ENCODE data around the gene SERPINB12.

The SERPINB12 gene, protein sequence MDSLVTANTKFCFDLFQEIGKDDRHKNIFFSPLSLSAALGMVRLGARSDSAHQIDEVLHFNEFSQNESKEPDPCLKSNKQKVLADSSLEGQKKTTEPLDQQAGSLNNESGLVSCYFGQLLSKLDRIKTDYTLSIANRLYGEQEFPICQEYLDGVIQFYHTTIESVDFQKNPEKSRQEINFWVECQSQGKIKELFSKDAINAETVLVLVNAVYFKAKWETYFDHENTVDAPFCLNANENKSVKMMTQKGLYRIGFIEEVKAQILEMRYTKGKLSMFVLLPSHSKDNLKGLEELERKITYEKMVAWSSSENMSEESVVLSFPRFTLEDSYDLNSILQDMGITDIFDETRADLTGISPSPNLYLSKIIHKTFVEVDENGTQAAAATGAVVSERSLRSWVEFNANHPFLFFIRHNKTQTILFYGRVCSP

DNA sequence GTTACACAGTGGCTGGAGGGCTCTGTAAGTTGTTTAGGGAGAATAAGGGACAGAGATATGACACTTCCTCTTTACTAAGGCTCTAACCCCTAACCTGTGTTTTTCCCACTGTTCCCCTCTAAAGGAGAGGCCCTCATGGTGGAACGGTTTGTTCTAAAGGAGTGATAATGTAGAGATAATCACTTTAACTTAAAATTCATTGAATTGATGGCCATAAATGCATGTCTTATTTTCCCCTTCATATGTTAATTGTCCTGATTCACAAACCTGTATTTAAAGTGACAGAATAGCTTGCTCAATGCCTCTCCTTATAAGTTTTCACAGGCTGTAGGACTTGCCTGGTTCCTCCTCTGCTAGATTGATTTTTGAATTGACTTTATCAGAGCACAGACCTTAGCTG, at the start of gene SERPINB12:
TSS of gene SERPINB12 (plus strand) at position 301 of the 400 bp plus-strand sequence. CDS start 13,791 bp downstream, outside the sequence.
- no peak for DNase-seq

DNA sequence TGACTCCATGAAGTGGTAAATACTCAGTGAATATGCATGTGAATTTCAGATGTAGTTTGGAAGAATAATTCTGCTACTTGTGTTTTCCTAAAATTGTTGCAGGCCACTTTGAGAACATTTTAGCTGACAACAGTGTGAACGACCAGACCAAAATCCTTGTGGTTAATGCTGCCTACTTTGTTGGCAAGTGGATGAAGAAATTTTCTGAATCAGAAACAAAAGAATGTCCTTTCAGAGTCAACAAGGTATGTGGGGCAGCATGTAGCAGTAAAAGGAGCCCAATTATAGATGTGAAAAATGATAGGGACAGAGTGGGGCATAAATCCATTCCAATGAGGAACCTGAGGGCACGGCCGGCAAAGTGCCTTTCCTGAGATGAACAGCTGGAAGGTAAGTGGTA, 49.3 kb upstream of the SERPINB12 start:
- DNase-seq = no peak

DNA sequence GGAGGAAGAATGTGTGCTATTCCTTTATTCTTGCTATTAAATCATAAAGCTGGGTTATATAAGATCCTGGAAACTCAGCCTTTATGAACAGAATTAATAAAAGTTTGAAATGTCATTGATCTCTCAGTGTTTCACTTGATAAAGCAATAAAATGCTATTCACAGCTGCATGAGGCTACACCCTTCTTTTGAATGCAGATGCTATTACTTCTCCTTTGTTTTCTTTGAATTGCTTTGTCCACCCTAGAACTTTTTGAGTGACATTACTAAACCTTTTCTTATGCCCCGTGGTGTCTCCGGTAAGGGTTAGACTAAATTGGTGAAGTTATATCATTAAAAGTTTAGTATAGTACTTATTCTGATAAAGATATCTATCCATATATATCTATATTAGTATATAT, 46.5 kb upstream of the SERPINB12 start:
- no peak for DNase-seq

DNA sequence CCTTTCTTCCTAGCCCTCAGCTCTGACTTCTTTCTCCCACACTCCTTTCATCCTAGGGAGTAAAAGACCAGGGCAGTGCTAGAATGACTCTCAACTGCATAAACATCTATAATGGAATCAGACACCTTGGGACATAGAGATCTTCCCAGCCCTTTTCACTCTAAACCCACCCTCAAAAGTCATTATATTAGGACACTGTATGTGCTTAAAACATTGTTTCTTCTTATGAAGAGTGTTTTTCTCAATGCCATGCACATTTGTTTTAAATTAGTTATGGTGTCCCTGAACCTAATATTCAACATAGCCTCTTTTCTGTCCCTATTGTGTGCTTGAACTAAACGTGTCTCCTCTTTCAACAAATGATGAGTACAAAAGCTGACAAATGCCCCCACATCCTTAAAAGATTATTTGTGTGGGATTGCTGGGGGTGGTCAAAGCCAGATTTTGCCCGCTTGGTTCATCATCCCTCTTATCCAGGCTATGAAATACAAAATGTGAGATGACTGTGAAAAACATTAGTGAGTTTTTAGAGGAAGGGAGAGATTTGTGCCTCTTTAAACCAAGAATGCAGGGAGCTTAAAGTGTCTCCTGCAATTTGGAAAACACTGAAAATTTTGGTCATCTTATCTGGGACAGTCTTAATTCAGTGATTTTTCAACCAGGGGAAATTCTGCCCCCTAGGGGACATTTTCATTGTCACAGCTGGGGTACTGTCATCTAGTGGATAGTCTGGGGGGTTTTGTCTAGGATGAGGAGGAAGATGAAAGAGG, 36.4 kb upstream of the SERPINB12 start:
- no peak for DNase-seq

DNA sequence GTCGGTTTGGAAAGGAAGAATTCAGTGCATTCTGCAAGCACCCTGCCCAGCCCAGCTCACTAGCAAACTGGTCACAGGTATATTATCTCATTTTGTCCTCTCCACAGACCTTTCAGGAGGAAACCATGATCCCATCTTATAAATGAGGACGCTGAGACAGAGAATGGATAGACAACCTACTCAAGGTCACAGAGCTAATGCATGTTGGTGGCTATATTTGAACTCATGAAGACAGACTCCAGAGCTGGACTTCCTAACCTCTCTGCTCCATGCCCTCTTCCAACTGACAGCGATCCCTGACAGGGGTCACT, 35.9 kb upstream of the SERPINB12 start:
- no peak for DNase-seq

DNA sequence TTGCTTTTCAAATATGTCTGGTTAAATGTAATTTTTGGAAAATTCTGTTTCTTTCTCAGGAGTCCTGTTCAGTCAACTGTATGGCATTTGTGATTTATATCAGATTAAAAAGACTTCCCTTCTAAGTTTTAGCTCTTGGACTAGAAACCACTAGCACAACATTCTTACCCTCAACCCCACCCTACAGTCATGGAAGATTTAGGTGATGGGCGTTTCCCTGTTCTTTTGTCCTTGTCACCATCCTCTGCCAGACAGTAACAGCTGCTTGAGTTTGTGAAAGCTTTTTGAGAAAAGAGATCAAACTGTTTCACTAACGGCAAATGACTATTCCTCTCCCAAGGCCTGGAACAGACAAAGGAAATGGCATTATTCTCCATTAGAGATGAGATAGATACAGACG, 33.6 kb upstream of the SERPINB12 start:
- DNase-seq = no peak

DNA sequence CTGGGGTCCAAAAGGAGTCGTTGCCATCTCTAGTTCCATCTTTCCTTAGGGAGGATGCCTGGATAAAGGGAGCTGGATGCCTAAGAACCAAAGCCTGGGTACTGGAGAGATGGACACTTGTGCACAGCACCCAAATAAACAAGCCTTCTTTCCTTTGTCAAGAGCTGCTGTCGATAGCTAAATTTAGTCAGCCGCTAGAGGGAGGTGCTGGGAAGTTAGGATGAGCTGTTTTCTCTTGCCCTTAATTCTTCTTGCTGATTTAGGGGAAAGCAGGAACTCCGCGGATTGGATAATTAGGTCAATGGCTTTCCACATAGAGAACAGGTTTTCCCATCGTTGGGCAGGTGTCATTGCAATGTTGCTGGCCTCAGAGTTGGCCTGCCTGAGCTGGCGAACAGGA, 30.9 kb upstream of the SERPINB12 start:
- DNase-seq = peak; percentile 33

DNA sequence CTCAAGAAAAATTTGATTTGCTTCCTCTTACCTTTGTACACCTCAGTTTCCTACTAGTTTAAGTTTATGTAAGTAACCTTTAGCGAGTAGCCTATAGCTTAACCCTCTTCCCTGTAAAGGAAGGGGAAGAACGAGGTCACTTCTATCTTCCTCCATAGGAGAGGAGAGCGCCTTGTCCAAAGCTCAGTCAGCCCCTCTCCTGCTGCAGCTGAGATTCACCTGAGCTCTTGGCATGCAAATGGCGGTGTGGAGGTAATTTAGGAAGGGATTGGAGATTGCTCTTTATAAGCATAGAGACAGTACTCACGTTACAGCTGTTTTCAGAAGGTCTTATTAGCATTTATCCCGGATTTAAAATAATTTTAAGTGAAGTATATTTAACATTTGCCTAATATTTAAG, 27.8 kb upstream of the SERPINB12 start:
- DNase-seq = no peak

DNA sequence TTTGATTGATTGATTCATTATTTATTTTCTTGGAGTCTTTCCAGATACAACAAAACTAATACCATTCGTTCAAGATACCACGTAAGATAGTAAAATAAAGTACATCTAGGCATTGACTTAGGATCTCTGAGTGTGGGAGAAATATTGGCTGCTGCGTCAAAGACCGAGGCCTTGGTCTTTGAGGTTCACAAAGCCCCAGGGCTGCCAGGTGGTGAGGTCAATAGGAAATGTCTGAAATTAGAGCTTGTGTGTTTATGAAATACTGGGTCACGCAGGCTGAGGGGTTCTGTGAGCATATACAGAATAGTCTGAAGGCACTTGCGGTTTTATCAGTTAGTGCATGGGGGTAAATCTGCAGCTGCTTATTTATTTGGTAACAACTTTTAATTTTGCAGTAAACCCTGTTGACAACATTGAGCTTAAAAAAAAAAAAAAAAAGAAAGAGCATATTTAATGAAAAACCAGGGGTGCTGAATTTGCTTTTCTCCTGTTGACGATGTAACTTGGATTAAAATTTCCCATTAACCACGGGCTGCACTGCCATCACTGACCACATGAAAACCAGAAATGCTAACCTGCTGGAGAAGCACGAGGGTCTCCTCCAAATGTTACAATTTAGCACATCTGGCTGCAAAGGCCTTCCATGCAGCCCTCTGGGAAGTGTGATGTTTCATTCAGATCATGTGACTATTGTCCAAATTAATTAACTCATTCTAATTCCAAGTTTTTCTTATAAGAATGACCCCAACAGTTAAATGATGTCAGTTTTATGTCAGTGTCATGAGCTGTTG, 27.1 kb upstream of the SERPINB12 start:
- DNase-seq = no peak

DNA sequence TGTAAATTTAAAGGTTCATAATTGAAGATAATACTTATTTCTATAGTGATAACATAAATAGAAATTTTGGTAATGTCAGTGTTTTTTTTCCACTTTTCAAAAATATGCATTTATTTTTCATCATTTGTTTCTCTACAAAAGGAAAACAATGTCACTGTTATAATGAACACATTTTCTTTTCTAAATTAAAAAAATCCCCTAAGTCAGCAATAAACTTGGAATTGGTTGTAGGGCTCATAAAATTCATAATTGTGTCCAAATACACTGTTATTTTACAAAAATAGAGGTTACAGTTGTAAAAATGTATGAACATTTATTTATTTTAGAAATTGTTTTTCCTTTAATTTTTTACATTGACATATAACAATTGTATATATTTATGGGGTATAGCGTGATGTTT, 26.4 kb upstream of the SERPINB12 start:
- DNase-seq = no peak

DNA sequence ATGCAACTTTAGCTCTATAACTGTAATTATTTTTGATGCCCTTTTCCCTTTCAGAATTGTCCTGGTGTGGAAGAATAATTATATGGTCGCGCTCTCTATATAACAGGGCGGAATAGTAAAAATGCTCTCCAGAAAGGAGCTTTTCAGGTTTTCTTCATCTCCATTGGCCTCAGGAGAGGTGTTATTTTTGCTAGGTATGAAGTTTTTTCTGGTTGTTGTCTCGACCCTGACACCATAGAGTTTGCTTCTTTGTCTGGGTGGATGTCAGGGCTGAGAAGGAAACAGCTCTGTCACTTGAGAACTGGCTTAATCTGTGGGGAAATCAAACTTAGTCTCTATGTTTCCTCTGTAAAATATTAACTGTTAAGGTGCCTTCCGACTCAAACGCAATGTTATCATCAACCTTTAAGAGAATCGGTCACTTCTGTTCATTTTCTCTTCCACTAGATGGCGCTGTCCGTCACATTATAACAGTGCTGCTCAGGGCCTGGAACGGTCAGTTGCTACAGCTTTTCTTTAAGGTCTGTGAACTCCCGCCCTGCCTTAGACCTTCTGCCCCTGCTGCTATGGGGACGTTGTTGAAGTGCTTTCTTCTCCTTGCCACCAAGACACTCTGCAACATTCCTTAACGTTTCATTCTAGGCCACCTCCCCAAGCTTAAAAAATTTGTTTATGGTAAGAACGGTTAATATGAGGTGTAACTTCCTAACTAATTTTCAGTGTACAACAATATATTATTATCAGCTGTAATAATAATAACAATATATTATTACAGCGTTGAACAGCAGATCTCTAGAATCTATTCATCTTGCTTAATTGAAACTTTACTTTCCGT, 23.8 kb upstream of the SERPINB12 start:
- peak; percentile 72 for DNase-seq

DNA sequence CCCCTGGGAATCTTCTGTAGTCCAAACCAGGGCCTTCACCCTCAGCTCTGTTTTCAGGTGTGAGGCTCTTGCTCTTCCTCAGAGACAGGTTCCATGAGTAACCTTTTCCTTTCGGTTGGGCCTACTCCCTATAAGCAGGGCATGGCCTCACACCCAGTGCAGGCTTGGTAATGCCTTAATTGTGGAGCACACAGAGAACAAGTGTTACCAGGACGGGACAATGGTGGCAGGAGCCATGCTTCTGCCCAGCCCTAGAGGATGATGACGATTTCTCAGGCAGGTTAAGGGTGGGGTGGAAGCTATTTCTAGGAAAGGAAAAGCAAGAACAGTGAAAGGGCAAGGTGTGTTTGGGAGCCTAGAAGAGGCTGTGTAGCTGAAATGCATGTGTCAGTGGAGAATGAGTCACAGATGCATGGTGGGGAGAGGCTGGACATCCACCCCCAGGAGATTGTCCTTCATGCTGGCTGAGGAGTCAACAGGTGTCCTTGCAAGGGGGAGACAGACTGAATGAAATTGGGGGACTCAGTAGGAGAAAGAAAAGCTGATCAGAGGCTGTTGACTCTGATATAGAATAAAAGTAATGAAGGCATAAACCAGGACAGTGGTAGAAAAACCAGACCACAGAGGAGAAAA, 22.0 kb upstream of the SERPINB12 start:
- DNase-seq = no peak

DNA sequence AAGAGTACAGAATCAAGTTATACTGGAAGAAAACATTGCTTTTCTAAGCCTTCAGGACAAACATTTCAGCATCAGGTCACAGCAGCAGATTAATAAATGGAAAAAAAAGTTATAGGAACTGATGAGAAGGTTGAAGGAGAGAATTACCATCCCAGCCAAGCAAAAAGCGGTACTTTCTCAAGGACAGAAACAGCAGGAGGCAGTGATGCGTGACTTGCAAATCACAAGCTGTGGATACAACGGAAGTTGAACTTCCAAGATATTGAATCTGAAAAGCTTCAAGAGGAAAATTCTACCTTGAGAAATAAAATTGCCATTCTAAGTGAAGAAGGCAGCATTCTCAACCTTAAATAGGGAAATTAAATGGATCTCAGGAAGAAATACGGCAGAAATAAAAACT, 18.5 kb upstream of the SERPINB12 start:
- peak; percentile 5 for DNase-seq

DNA sequence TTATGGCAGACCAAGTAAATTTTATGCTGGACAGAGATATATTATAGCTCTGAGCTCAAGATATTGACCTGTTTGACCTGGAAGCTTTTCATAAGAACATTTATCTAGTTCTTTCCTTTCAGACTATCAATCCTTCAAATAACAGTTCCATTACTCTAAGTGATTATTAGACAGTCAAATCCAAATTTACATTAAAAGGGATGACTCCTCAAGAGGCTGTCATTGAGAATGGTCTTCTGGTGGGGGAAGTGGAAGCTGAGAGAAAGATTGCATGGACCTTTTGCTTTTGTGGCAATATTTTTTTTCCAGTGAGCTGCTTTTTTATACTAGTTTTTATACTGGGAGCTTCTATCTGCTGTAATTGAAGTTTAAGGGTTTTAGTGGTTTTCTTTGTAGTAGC, 14.9 kb upstream of the SERPINB12 start:
- no peak for DNase-seq

DNA sequence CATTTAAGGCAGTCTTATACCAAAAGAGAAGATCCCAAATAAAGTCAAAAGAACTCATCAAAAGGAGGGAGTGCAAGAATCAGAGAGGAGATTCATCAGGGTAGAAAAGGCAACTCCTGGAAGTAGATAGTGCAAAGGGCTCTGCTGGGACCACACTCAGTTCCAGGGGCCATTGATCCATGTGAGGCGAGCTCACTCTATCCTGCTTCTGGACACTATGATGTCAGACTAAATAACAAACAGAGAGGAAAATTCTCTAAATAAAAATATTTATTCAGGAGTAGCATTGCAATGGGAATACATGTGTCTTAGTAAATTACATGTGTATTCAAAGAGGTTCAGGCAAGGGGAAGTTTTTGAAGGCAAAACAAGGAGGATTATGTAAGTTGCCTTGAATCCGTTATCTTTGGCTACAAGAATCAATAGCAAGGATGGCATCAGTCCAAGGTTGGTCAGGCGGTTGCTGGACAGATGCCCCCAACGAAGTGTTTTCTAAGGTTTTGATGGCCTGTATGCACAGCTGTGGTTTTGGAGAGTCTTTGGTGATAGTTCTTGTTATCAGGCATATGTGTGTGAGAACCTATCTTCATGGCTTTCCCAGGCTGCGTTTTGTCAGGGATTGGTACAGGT, 13.2 kb upstream of the SERPINB12 start:
- no peak for DNase-seq

DNA sequence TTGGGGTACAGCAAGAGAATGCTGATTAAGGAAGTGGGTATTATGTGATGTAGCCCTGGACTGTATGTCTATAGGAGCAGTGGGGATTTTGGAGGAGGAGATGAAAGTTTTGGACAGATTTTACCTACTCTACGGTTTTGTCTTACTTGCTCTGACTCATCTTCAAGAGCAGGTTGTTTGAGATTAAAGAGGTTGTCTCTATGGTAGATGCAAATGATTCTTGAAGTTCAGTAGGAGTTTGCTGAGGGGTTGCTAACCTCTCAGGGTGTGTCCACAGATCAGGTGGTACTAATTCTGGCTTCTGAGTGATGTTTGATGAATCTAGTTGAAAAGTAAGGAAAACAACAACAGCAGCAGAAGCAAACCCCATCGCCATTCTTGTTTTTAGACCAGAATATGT, 9.7 kb upstream of the SERPINB12 start:
- no peak for DNase-seq

DNA sequence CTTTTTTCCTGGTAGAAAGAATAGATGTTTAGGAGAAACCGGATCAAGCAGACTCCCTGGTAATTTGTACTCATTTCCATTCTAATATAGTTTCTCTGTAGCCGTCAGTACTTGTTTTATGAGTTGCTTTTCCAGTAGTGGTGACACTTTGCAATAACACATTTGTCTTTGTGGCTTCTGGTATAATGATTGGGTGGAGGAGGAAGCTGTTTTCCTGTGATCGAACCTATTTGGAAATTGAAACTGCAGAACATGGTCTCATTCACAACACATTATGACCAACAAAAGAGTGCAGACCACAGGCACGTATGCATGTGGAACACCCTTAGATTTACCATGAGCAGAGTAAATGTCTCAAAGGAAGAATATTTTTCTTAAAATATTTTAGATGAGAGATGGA, 7.6 kb upstream of the SERPINB12 start:
- DNase-seq = no peak

DNA sequence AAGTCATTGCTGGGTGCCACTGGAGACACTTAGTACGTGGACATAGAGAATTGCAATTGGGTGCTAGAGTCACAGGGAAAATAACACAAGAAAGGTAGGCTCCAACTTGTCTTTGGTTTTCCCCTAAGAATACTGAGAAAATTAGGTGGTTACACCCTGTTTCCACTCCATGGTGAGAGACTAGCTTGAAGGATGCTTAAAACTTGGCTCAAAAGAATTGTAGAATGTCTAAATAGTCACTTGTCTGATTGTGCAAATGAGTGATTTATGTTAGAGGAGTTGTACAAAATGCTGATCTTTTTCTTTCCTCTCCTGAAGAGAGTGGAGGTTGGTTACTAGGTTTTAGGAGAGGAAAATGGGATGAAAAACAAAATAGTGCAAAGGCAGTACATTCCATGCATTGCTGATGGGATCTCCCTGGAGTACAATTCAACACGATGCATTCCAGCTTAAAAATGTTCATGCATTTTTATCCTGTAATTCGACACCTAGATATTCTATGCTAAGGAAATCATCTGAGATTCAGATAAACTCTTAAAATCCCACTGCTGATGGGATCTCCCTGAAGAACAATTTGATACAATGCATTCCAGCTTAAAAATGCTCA, 2.2 kb upstream of the SERPINB12 start:
- no peak for DNase-seq

DNA sequence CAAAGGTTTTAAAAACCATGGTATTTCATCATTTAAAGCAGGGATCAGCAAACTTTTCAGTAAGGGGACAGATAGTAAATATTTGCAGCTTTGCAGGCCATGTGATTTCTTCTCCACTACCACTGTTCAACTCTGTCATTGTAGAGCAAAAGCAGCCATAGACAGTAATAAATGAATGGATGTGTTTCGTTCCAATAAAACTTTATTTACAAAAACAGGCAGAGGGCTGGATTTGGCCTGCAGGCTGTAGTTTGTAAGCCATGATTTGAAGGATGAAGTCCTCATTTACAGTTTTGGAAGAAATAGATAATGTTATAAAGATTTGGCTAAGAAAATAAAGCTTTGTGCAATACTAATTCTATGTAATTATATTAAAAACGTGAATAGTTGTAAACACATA, 1.8 kb downstream of the SERPINB12 start:
- no peak for DNase-seq

DNA sequence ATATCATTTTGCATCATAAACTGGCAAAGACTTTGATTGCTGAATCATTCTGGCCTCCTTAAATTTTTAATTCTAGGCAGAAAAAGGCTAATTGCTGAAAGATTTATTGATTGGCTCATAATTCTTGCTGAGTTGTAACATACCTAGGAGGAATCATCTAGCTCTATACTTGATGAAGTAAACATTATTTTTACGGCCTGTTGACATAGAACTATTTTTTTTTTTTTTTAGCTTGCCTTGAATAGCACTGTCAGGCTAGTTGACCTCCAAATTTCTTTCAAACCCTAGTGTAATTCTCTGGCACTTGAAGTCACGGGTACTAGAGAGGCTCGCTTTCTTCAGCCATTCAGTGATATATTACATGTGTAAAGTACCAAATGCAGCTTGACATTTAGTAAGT, 2.8 kb downstream of the SERPINB12 start:
- DNase-seq = no peak

DNA sequence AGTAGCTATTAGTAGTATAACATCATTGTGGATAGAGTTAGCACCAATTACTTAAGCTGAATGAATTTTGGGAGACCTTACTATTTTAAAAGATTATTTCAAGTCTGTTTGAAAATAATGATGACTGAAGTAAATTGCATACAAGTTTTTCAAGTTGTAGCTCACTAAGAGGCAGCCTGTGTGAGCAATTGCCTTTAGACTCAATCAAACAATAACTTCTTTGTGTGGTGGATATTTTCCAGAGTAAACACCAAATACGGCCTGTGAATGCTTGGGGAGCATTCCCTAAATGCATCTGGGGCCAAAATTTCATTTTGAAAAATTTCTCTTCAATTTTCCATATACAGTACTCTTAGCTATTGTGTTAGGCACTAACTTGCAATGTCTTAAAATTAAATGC, 7.9 kb downstream of the SERPINB12 start:
- no peak for DNase-seq

Data from NCI-H2171 treated with DMSO at 0.1 percent for 48 hours (cell line).